Stomach smooth muscle (tissue), 2 donors: ENCODE results near the gene OR1D5.
"Not testable (repeated sequence)": the region's sequence is repeated elsewhere in the genome, so short reads cannot be mapped to it uniquely, and the experiment has no call there.

Source experiments
- H3K27ac ChIP-seq: one replicate; pipeline ENCODE4 v1.7.0; 2013; ENCODE audit warnings: mild to moderate bottlenecking, low read length, inconsistent platforms
- H3K27me3 ChIP-seq, 2 donors: one replicate each; pipeline ENCODE4 v1.7.0; 2013; ENCODE audit warnings: low read length in 2 of 2; ENCODE audit not compliant: insufficient read depth in 2 of 2, control insufficient read depth in 1 of 2
- H3K36me3 ChIP-seq, 2 donors: one replicate each; pipeline ENCODE4 v1.7.0; 2013; ENCODE audit warnings: low read length in 2 of 2; ENCODE audit not compliant: control insufficient read depth in 2 of 2, insufficient read depth in 2 of 2
- H3K4me1 ChIP-seq: one replicate; pipeline ENCODE4 v1.7.0; 2013; ENCODE audit warnings: low read length; ENCODE audit not compliant: control insufficient read depth, insufficient read depth
- H3K4me3 ChIP-seq, 2 donors: one replicate each; pipeline ENCODE4 v1.7.0; 2013; ENCODE audit warnings: low read length in 2 of 2
- H3K9ac ChIP-seq, 2 donors: one replicate each; pipeline ENCODE4 v1.7.0; 2013; ENCODE audit warnings: low read length in 2 of 2, mild to moderate bottlenecking in 1 of 2
- H3K9me3 ChIP-seq, 2 donors: one replicate each; pipeline ENCODE4 v1.7.0; 2013; ENCODE audit warnings: low read length in 2 of 2; ENCODE audit not compliant: control insufficient read depth in 2 of 2
- donor health status: healthy.
- donor health status: Pancreatic carcinoma.

Gene OR1D5

GRCh38 chr17:3032258-3033247 is 30.9 kb downstream of the OR1D5 start:
- no peaks in the 10 kb centered on the region for H3K36me3 ChIP-seq
- no peaks in the 10 kb centered on the region for H3K27me3 ChIP-seq
- no peaks in the 10 kb centered on the region for H3K9me3 ChIP-seq
- no peak overlapping the region for H3K27ac ChIP-seq
- no peak overlapping the region for H3K9ac ChIP-seq
- H3K4me1 ChIP-seq, result no peaks in the 10 kb centered on the region
- H3K4me3 ChIP-seq, result no peak overlapping the region

GRCh38 chr17:3030852-3031470 is 32.4 kb downstream of the OR1D5 start:
- H3K4me3 ChIP-seq, H3K27me3 ChIP-seq, H3K4me1 ChIP-seq, H3K27ac ChIP-seq, H3K9ac ChIP-seq, H3K9me3 ChIP-seq, H3K36me3 ChIP-seq: not testable (repeated sequence)

GRCh38 chr17:3030096-3030495 is 33.3 kb downstream of the OR1D5 start:
- no peak overlapping the region for H3K4me3 ChIP-seq
- H3K4me1 ChIP-seq, result no peaks in the 10 kb centered on the region
- H3K9me3 ChIP-seq, result no peaks in the 10 kb centered on the region
- H3K27ac ChIP-seq, result no peak overlapping the region
- H3K9ac ChIP-seq, result no peak overlapping the region
- H3K36me3 ChIP-seq, result peaks cover 0 to 3% of the 10 kb centered on the region in 2 donors
- no peaks in the 10 kb centered on the region for H3K27me3 ChIP-seq

- no peak overlapping the region for H3K4me3 ChIP-seq
- H3K9me3 ChIP-seq, result no peaks in the 10 kb centered on the region
- H3K4me1 ChIP-seq, result no peaks in the 10 kb centered on the region
- no peak overlapping the region for H3K27ac ChIP-seq
- peaks cover 0 to 3% of the 10 kb centered on the region in 2 donors for H3K36me3 ChIP-seq
- H3K27me3 ChIP-seq, result no peaks in the 10 kb centered on the region
- no peak overlapping the region for H3K9ac ChIP-seq
Observed at GRCh38 chr17:3029213-3029913, 34.0 kb downstream of the OR1D5 start.

GRCh38 chr17:3027786-3028532 is 35.4 kb downstream of the OR1D5 start:
- Histone ChIP-seq H3K9ac (no peak overlapping the region), H3K4me1 (no peaks in the 10 kb centered on the region), H3K27ac (no peak overlapping the region), H3K9me3 (peaks cover 0 to 3% of the 10 kb centered on the region in 2 donors), H3K27me3 (no peaks in the 10 kb centered on the region), H3K36me3 (peaks cover 0 to 5% of the 10 kb centered on the region in 2 donors), H3K4me3 (no peak overlapping the region)

- no peak overlapping the region for H3K9ac ChIP-seq
- H3K27me3 ChIP-seq, result no peaks in the 10 kb centered on the region
- no peaks in the 10 kb centered on the region for H3K4me1 ChIP-seq
- H3K4me3 ChIP-seq, result no peak overlapping the region
- peaks cover 0 to 6% of the 10 kb centered on the region in 2 donors for H3K36me3 ChIP-seq
- peaks cover 0 to 5% of the 10 kb centered on the region in 2 donors for H3K9me3 ChIP-seq
- H3K27ac ChIP-seq, result no peak overlapping the region
Observed at GRCh38 chr17:3026856-3027751, 36.3 kb downstream of the OR1D5 start.

- Histone ChIP-seq H3K27me3 (no peaks in the 10 kb centered on the region), H3K27ac (no peak overlapping the region), H3K9me3 (peaks cover 0 to 8% of the 10 kb centered on the region in 2 donors), H3K9ac (no peak overlapping the region), H3K36me3 (peaks cover 3 to 11% of the 10 kb centered on the region in 2 donors), H3K4me3 (no peak overlapping the region), H3K4me1 (no peaks in the 10 kb centered on the region)
Observed at GRCh38 chr17:3026125-3026855, 37.1 kb downstream of the OR1D5 start.

- peaks cover 4 to 11% of the 10 kb centered on the region in 2 donors for H3K36me3 ChIP-seq
- no peaks in the 10 kb centered on the region for H3K27me3 ChIP-seq
- peaks cover 0 to 8% of the 10 kb centered on the region in 2 donors for H3K9me3 ChIP-seq
- H3K4me1 ChIP-seq, result no peaks in the 10 kb centered on the region
- no peak overlapping the region for H3K4me3 ChIP-seq
- no peak overlapping the region for H3K27ac ChIP-seq
- no peak overlapping the region for H3K9ac ChIP-seq
Observed at GRCh38 chr17:3025421-3026124, 37.8 kb downstream of the OR1D5 start.

- Histone ChIP-seq H3K27me3 (no peaks in the 10 kb centered on the region), H3K9me3 (peaks cover 0 to 8% of the 10 kb centered on the region in 2 donors), H3K4me1 (no peaks in the 10 kb centered on the region), H3K9ac (no peak overlapping the region), H3K4me3 (no peak overlapping the region), H3K36me3 (peaks cover 11% of the 10 kb centered on the region in 2 donors), H3K27ac (no peak overlapping the region)
Observed at GRCh38 chr17:3024346-3024745, 39.1 kb downstream of the OR1D5 start.
